ENCODE results near the gene TFEC.

- TF ChIP-seq TAF1 (IDR thresholded peaks at IDR 0.05; ENCODE audit: low read depth) (no peak), CTCF (IDR thresholded peaks at IDR 0.05; ENCODE audit: poor library complexity, severe bottlenecking) (no peak), POLR2AphosphoS5 (IDR thresholded peaks at IDR 0.05) (no peak), RAD21 (conservative IDR thresholded peaks at IDR 0.05) (no peak), SMC3 (conservative IDR thresholded peaks at IDR 0.05; ENCODE audit: poor library complexity) (no peak), EZH2 (IDR thresholded peaks at IDR 0.05; ENCODE audit: borderline replicate concordance, insufficient read depth, low read length, poor library complexity, severe bottlenecking) (no peak), REST (IDR thresholded peaks at IDR 0.05; ENCODE audit: borderline replicate concordance) (no peak), EP300 (conservative IDR thresholded peaks at IDR 0.05; ENCODE audit: poor library complexity, severe bottlenecking) (no peak)
Observed at GRCh38 chr7:116037401-116037800, 6.8 kb upstream of the TFEC start.

Data from neural cell (in vitro differentiated cells).